HG02798 (cell line): ENCODE data around the gene CCNK.

Experiments used
- ATAC-seq: cut with Tn5 transposase; IDR thresholded peaks from one replicate; pipeline ENCODE4 v1.9.1; 2021; ENCODE audit warnings: mild to moderate bottlenecking; ENCODE audit not compliant: unreplicated experiment, poor library complexity

Gene CCNK

DNA sequence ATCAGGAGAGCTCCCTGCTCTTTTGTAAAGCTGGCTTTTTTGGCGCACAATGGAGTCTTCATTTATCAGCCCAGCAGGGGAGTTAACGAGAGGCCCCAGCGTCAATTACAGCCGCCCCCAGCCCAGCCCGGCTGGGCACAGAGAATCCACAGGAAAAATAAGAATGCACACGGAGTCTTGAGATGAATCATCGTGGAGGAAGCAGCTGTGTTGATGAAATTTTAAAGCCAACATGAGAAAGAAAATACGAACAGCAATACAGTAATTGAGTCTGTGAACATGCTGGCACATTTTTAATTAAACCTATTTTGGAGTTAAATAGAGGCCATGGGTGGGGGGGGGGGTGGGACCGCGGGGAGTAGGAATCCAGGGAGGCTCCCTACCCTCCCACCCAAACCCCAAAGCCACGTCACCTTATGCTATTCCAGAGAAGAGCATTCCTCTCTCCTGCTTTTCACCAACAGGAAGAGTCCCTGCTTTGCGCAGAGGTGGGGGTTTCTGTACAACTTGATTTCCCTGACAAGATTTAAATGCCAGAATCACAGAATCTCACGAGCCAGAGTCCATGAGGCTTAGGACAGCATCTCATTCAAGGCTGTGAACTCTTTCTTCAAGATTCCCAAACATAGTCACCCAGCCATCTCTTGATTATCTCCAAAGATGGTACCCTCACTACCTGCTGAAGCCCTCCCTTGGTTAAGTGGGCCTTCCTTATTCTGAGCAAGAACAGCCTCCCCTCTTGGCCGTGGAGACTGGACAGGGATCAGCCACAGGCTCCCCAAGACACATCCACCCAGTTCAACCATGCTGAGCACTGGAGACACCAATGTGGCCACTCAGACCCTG lies 50.3 kb downstream of the CCNK start:
- no peak for ATAC-seq

DNA sequence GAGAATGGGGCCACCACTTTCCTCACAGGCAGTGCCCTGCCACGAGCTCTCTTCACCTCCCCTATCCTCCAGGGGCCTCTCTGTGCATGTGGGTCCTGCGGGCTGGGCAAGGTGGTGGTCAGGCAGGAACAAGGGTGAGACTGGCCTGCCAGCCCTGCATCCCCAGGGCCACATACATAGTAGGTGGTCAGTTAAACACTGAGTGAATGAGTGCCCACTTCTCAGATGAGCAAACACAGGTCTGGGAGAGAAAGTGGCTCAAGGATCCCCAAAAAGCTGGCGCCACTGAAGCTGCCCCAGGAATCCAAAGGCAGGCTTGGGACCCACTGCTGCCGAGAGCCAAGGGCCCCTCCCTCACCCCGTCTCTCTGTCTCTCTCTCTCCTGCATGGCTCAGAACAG lies 51.1 kb downstream of the CCNK start:
- ATAC-seq: no peak

GRCh38 chr14:99534333-99534732 lies 53.1 kb downstream of the CCNK start:
- ATAC-seq: no peak

- no peak for ATAC-seq
These were observed 53.7 kb downstream of the CCNK start for GRCh38 chr14:99534863-99535262.

GRCh38 chr14:99535448-99535847 lies 54.2 kb downstream of the CCNK start:
- no peak for ATAC-seq

- ATAC-seq: no peak
These were observed 54.9 kb downstream of the CCNK start for GRCh38 chr14:99535908-99536778.

DNA sequence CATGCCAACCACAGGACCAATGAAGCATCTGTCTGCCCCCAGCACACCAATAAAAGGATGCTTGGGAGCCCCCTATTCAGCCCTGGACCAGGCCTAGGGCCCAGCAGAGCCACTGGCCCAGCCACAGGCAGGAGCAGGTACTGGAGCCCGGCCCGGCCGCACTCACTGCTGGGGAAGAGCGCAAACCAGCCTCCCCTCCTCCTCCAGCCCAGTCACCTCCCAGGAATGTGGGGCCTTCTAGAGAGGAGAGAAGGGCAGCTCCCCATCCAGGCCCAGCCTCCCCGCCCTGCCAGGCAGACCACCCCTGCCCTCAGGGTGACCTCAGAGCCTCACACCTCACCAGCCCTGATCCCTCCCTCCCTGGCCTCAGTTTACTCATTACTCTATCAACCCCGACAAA lies 56.2 kb downstream of the CCNK start:
- ATAC-seq: no peak

DNA sequence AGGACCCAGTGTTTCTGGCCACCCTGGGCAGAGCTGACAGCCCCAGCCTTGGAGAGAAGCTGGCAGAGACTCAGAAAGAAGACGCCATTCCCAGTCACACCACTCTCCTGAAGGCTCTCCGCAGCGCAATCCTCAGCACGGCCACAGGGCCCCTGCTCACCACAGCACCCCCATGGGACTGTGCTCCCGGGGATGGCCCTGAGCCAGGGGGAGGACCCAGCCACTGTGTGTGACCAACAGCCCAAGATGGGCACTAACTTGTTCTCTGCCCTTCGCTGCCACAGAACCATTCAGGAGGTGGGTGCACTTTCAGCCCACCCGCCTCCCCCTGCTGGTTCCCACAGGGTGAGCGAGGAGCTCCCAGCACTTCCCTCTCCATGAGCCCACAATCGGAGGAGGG lies 57.1 kb downstream of the CCNK start:
- no peak for ATAC-seq

DNA sequence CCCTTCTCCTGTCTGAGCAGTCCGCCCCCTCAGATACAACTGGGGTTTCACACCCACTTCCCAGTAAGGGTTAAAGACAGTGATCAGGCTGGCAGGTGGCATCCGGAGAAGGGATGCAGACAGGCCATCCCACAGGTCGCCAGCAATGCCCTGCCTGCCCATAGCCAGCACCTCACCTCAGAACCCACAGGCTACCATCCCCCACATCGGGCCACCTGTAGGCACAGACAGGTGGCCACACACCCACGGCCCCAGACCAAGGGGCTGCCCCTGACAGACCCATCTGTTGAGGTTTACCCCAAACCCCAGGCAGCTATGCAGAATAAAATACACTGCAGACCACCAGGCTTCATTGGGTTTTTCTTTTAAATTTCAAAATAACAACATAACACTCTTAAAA lies 57.5 kb downstream of the CCNK start:
- ATAC-seq: no peak

- no peak for ATAC-seq
These were observed 58.3 kb downstream of the CCNK start for GRCh38 chr14:99539491-99539890.

- no peak for ATAC-seq
These were observed 59.2 kb downstream of the CCNK start for GRCh38 chr14:99540196-99541032.

DNA sequence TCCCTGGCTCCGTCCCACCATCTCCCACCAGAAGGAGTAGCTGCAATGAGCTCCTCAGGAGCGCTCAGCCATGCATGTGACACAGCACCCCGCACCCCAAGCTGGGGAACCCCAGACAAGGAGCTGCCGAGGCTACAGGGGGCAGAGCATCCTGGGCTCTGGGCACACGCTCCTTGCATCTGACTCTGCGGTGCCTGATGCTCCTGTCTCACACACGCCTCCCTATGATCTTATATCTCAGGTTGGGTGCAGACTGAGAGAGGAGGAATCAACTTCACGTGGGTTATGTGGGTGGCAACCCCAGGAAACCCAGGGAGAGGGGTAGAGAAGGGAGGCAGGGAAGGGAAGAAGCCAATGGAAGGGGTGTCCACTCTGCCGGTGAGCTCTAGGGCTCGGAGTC lies 60.0 kb downstream of the CCNK start:
- ATAC-seq: no peak

GRCh38 chr14:99541677-99542470 lies 60.7 kb downstream of the CCNK start:
- no peak for ATAC-seq

DNA sequence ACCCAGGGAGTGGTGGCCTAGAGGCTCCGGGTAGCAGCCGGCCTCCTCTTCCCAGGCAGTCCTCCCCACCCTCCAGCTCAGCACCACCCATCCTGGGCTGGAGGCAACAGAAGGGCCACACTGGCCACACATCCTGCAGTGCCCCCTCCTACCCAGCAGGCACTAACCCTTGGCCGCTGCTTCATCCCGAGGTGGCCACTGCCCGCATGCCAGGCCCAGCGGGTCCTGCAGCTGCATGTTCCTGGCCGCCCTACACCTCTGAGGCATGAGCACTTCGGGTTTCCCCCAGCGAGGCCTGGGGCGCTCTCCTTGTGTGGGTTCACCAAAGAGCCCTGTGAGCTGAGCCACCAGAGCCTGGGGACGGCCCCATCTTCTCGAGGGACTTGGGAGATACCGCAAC lies 61.4 kb downstream of the CCNK start:
- ATAC-seq: no peak

- no peak for ATAC-seq
These were observed 62.2 kb downstream of the CCNK start for GRCh38 chr14:99543370-99543769.

DNA sequence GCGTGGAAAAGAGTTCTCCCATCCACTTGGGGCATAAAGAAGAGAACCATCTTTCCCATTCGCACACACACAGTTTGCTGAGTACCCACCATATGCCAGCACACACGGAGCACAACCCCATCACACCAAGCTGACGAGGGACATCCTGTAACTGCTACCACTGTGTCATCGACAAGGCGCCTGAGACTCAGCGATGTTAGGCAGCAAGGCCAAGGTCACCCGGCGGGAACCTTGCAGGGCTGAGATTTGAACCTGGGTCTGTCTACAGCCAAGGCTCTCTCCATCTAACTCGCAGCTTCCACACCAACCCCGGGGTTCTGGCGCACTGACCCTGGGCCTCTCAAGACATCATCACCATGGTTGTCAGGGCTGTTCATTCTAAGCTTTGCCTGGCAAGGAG lies 62.8 kb downstream of the CCNK start:
- ATAC-seq: no peak

DNA sequence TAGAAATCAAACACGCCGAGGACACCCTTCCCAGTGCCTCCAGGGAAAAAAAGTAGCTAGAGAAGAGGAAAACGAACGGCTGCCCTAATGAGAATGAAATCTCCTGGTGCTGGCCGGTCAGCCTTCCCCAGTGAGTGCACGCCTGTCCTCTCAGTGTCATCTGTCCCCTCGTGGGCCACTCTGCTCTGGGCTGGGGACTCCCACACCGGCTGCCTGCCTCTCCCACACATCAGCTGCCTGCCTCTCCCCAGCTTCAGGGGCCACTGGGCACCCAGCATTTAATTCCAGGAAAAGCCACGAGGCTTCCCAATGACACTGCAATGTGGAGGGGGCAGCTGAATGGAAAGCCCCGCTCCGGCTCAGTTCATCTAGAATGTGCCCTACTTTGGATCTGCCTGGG lies 63.8 kb downstream of the CCNK start:
- ATAC-seq: no peak

DNA sequence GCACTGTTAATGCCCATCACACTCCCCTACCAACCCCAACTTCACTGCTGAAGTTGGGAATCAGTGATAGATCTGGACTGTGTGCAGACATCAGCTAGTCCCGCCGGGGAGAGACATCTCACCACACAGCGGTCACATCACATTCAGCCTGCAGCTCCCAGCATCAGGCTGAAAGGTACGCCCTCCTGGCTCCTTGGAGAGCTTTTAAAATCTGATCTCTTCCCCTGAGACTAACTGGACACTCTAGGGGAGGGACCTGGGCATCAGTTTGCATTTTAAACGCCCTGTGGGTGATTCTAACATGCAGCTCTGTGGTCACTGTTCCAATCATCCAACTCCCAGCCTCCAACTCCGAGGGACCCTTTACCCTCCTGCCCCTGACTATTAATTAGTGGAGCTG lies 64.4 kb downstream of the CCNK start:
- no peak for ATAC-seq

GRCh38 chr14:99546234-99546879 lies 65.1 kb downstream of the CCNK start:
- ATAC-seq: no peak
